Ascending aorta (tissue), 2 donors: ENCODE results near the gene UBE2H. TPM values are rescaled to one million over a fixed set of nuclear protein-coding genes. Genes with fewer than 3 reads are reported as not detected.

ENCODE experiments used
- DNase-seq, 2 donors: peaks; one replicate each; pipeline ENCODE4 v3.0.0-alpha.2; 2019; ENCODE audit warnings: low spot score in 2 of 2
- H3K27ac ChIP-seq, 2 donors: fragments of 200-600 bp; sonication (generic); one replicate each; pipeline ENCODE4 v1.5.1; 2016 to 2017; ENCODE audit warnings: mild to moderate bottlenecking in 1 of 2
- H3K27me3 ChIP-seq: fragments of 200-600 bp; sonication (generic); one replicate; pipeline ENCODE4 v1.5.1; 2017
- H3K36me3 ChIP-seq, 2 donors: fragments of 200-600 bp; sonication (generic); one replicate each; pipeline ENCODE4 v1.5.1; 2016
- H3K4me1 ChIP-seq, 2 donors: fragments of 200-600 bp; sonication (generic); one replicate each; pipeline ENCODE4 v1.5.1; 2016 to 2017; ENCODE audit warnings: mild to moderate bottlenecking in 1 of 2
- H3K4me3 ChIP-seq, 2 donors: fragments of 200-600 bp; sonication (generic); one replicate each; pipeline ENCODE4 v1.5.1; 2016 to 2017; ENCODE audit warnings: mild to moderate bottlenecking in 1 of 2
- H3K9me3 ChIP-seq, 2 donors: fragments of 200-600 bp; sonication (generic); one replicate each; pipeline ENCODE4 v1.5.1; 2016
- intact Hi-C: fragments of 100-400 bp; cut with DNase I; formaldehyde crosslinking; loops from one replicate; pipeline ENCODE4 v1.15.1; 2023
- total RNA-seq: library from RNA; depleted of rRNA; stranded (reverse); fragments of >200 nt; gene quantifications from one replicate; pipeline ENCODE4 v1.1.0, GENCODE V29; 2016
- TF ChIP-seq, protein P1 (sequence below), 3 experiments: fragments of 200-600 bp in 2 of 3; fragments of 450-650 bp in 1 of 3; sonication (generic) in 2 of 3; IDR thresholded peaks; one replicate each; pipeline ENCODE4 v1.5.1; 2016 to 2019; ENCODE audit warnings: antibody characterized with exemption in 3 of 3, mild to moderate bottlenecking in 1 of 3, moderate library complexity in 1 of 3

UBE2H gene
- total RNA-seq, 1 donor from 2014 or later = 83.9 TPM

DNA sequence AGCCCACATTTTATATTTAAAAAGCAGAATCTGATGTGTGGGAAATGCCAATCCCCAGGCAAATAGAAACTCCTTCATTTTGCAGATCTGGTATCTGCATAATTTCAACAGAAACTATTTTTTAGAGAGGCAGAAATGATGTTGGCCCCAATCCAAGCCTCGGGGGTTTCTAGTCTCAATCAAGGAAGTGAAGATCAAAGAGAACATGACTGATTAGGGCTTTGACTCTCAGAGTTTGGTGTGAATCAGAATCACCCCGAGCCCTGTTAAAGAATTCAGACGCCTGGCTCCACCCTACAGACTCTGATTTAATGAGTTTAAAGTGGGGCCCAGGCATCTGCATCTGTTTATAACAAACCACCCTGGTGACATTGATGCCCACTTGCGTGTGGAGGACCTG is 36.7 kb upstream of the UBE2H start:
- TF ChIP-seq, protein P1, sequence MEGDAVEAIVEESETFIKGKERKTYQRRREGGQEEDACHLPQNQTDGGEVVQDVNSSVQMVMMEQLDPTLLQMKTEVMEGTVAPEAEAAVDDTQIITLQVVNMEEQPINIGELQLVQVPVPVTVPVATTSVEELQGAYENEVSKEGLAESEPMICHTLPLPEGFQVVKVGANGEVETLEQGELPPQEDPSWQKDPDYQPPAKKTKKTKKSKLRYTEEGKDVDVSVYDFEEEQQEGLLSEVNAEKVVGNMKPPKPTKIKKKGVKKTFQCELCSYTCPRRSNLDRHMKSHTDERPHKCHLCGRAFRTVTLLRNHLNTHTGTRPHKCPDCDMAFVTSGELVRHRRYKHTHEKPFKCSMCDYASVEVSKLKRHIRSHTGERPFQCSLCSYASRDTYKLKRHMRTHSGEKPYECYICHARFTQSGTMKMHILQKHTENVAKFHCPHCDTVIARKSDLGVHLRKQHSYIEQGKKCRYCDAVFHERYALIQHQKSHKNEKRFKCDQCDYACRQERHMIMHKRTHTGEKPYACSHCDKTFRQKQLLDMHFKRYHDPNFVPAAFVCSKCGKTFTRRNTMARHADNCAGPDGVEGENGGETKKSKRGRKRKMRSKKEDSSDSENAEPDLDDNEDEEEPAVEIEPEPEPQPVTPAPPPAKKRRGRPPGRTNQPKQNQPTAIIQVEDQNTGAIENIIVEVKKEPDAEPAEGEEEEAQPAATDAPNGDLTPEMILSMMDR (IDR thresholded peaks at IDR 0.05) = no peak
- H3K4me1 ChIP-seq = peaks cover 0 to 6% of the 10 kb centered on the region in 2 donors
- no peaks in the 10 kb centered on the region for H3K36me3 ChIP-seq
- intact Hi-C loops = no loop called here
- no peaks in the 10 kb centered on the region for H3K9me3 ChIP-seq
- H3K27me3 ChIP-seq = no peaks in the 10 kb centered on the region
- no peak overlapping the region for H3K4me3 ChIP-seq
- DNase-seq = no peak
- no peak overlapping the region for H3K27ac ChIP-seq

DNA sequence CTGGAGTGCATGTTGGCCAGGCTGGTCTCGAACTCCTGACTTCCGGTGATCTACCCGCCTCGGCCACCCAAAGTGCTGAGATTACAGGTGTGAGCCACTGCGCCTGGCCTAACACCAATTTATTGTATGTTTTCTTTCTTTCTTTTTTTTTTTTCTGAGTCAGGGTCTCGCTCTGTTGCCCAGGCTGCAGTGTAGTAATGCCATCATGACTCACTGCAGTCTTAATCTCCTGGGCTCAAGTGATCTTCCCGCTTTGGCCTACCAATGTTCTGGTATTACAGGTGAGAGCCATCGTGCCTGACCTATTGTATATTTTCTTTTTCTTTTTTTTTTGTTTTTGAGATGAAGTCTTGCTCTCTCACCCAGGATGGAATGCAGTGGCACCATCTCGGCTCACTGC is 33.8 kb upstream of the UBE2H start:
- TF ChIP-seq, protein P1 (IDR thresholded peaks at IDR 0.05) = no peak
- no peak for DNase-seq
- Histone ChIP-seq H3K9me3 (no peaks in the 10 kb centered on the region), H3K27me3 (no peaks in the 10 kb centered on the region), H3K4me1 (peaks cover 0 to 6% of the 10 kb centered on the region in 2 donors), H3K4me3 (no peak overlapping the region), H3K36me3 (no peaks in the 10 kb centered on the region), H3K27ac (no peak overlapping the region)
- intact Hi-C loops = no loop called here

DNA sequence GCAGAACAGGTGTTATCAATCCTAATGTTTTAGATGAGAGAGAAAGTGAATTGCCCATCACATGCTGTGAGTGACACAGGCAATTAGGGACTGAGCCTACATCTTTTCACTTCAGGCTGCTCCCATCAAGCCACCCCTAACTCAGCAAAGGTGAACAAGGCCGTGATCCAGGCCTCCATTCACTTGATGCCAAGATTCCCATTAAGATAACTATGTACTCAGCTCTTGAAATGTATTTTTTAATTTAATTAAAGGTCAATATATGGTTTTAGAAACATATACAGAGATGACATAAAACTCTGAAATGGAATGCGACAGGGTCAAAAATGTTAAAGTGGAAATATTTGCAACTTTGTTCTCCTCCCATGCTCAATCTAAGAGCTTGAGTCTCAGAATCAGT is 27.9 kb upstream of the UBE2H start:
- H3K4me3 ChIP-seq = no peak overlapping the region
- DNase-seq = no peak
- intact Hi-C loops = no loop called here
- H3K4me1 ChIP-seq = no peaks in the 10 kb centered on the region
- no peaks in the 10 kb centered on the region for H3K9me3 ChIP-seq
- no peaks in the 10 kb centered on the region for H3K27me3 ChIP-seq
- H3K27ac ChIP-seq = no peak overlapping the region
- TF ChIP-seq, protein P1 (IDR thresholded peaks at IDR 0.05) = no peak
- no peaks in the 10 kb centered on the region for H3K36me3 ChIP-seq

DNA sequence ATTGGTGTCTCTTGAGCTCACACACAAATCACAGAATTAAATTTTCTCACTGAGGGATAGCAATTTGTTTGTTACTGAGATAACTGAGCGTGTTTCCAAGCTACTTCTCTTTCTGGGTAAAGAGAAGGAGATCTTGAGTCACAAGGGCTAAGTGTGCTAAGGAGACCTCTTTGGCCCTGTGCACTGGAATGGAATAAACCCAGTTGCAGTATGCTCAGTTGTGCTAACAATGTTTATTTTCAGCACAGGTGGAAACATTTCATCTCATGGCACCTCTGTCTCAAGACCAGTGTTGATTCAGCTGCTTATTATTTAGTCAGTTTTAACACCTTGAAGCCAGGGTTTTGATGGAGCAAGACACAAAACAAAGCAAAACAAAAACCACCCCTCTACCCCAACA is 22.5 kb upstream of the UBE2H start:
- Histone ChIP-seq H3K36me3 (no peaks in the 10 kb centered on the region), H3K9me3 (no peaks in the 10 kb centered on the region), H3K27ac (no peak overlapping the region), H3K4me1 (no peaks in the 10 kb centered on the region), H3K27me3 (no peaks in the 10 kb centered on the region), H3K4me3 (no peak overlapping the region)
- TF ChIP-seq, protein P1 (IDR thresholded peaks at IDR 0.05) = no peak
- intact Hi-C loops = no loop called here
- DNase-seq = no peak

DNA sequence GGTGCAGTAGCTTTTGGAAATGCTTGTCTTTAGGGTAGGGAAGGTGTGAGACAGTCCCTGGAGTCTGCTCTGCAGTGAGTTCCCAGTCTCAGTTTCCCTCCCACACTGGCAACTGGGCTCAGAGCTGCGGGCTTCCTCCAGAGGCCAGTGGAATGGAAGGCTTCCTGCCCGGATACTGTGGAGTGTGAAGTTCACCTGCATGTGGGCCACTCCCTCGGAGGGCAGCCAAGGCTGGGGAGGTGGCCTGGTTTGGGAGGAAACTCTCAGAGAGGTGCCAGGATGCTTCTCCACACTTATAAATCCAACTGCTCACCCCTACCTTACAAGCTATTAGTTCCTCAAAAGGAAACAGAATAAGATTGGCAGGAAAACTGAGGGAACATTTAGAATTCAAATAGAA is 18.1 kb upstream of the UBE2H start:
- Histone ChIP-seq H3K4me3 (no peak overlapping the region), H3K36me3 (no peaks in the 10 kb centered on the region), H3K27ac (peak overlapping the region in 1 of 2 donors; percentile 50), H3K9me3 (no peaks in the 10 kb centered on the region), H3K27me3 (no peaks in the 10 kb centered on the region), H3K4me1 (peaks cover 0 to 2% of the 10 kb centered on the region in 2 donors)
- TF ChIP-seq, protein P1 (IDR thresholded peaks at IDR 0.05) = no peak
- intact Hi-C loops = no loop called here
- no peak for DNase-seq

DNA sequence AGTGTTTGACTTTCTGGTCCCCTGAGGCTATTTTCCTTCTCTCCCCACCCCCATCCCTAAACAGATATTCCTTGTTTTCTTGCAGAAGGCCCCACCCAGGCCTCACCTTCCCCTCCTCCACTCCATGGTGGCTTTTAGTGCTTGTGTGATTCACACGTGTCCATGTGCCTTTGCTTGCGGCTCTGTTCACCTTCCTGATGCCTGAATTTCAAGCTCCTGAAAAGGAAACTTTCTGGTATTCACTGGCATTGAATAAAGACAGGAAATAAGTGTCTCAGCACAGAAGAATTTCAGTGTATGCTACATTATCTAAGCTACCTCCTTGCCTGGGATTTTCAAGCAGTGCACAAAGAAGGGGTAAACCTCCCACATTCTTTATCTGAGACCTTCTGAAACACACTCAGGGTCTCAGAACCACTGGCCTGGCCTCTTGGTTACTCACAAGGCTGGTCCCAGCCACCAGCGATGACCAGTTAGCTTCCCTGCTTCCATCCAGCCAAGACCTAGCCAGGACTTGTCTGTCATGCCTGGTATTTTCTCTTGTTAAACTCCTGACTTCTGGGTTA is 17.2 kb upstream of the UBE2H start:
- Histone ChIP-seq H3K9me3 (no peaks in the 10 kb centered on the region), H3K4me3 (no peak overlapping the region), H3K4me1 (peaks cover 0 to 2% of the 10 kb centered on the region in 2 donors), H3K27me3 (no peaks in the 10 kb centered on the region), H3K27ac (peak overlapping the region; percentile 21 to 50), H3K36me3 (no peaks in the 10 kb centered on the region)
- intact Hi-C loops = no loop called here
- DNase-seq = no peak
- TF ChIP-seq, protein P1 (IDR thresholded peaks at IDR 0.05) = no peak
